ENCODE results near the gene CFAP43.

DNA sequence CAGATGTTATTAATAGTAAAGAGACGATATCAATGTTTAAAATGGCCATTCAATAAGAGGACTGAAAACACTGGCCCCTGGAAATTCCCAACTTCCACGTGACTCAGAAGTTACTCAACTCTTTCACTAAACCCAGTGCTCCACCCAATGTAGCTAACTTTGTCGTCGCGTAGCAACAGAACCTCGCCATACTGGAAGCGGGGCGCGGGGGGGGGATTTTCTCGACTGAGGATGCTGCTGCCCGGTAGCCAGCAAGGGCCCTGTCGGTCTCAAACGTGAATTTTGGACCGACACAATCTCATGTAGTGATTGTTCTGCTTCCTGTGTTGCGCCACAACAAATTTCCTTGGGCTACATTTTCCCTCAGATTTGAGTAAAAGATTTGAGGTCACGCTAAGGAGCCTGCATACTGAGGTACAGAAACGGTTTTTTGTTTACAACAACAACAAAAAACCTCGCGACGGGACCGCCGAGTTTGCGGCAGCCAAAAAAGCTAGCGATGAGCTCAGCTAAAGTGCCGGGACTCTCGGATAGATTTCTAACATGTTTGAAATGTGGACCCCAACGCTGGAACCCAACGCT lies 111.2 kb downstream of the CFAP43 start:
- TF ChIP-seq, protein P1, sequence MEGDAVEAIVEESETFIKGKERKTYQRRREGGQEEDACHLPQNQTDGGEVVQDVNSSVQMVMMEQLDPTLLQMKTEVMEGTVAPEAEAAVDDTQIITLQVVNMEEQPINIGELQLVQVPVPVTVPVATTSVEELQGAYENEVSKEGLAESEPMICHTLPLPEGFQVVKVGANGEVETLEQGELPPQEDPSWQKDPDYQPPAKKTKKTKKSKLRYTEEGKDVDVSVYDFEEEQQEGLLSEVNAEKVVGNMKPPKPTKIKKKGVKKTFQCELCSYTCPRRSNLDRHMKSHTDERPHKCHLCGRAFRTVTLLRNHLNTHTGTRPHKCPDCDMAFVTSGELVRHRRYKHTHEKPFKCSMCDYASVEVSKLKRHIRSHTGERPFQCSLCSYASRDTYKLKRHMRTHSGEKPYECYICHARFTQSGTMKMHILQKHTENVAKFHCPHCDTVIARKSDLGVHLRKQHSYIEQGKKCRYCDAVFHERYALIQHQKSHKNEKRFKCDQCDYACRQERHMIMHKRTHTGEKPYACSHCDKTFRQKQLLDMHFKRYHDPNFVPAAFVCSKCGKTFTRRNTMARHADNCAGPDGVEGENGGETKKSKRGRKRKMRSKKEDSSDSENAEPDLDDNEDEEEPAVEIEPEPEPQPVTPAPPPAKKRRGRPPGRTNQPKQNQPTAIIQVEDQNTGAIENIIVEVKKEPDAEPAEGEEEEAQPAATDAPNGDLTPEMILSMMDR (conservative IDR thresholded peaks at IDR 0.05), result no peak
- no peak for TF ChIP-seq ZFX (IDR thresholded peaks at IDR 0.05)

Data from C4-2B (cell line).